GM23338 (cell line): Measurements from ENCODE around the gene LSP1. TPM values are rescaled to one million over a fixed set of nuclear protein-coding genes. Genes with fewer than 3 reads are reported as not detected.

Experiments used
- ATAC-seq: fragments of 200-7000 bp; cut with Tn5 transposase; 3 replicates; pipeline ENCODE4 v1.9.1; 2020
- DNase-seq: peaks from one replicate; pipeline ENCODE4 v3.0.0-alpha.2; 2015; ENCODE audit warnings: low spot score
- H2AFZ ChIP-seq: fragments of 200-600 bp; sonication (generic); 2 replicates; pipeline ENCODE4 v1.8.0; 2016; ENCODE audit warnings: antibody characterized with exemption, mild to moderate bottlenecking, moderate library complexity
- H3F3A ChIP-seq: fragments of 200-600 bp; sonication (generic); replicated peaks from 2 replicates; pipeline ENCODE4 v1.8.0; 2017; ENCODE audit warnings: antibody characterized with exemption, mixed run types, low read depth
- H3K27ac ChIP-seq: fragments of 200-600 bp; sonication (generic); 2 replicates; pipeline ENCODE4 v1.6.1; 2016; ENCODE audit warnings: low read depth
- H3K27me3 ChIP-seq: fragments of 200-600 bp; sonication (generic); 2 replicates; pipeline ENCODE4 v1.8.0; 2016; ENCODE audit warnings: mild to moderate bottlenecking, mixed run types, moderate library complexity; ENCODE audit not compliant: insufficient read depth
- H3K36me3 ChIP-seq: fragments of 200-600 bp; sonication (generic); 2 replicates; pipeline ENCODE4 v1.8.0; 2016; ENCODE audit warnings: mild to moderate bottlenecking; ENCODE audit not compliant: insufficient read depth
- H3K4me1 ChIP-seq: fragments of 200-600 bp; sonication (generic); 2 replicates; pipeline ENCODE4 v1.8.0; 2016; ENCODE audit warnings: mild to moderate bottlenecking, moderate library complexity; ENCODE audit not compliant: insufficient read depth
- H3K4me2 ChIP-seq: fragments of 200-600 bp; sonication (generic); 2 replicates; pipeline ENCODE4 v1.7.1; 2017; ENCODE audit warnings: mixed run types
- H3K4me3 ChIP-seq: fragments of 200-600 bp; sonication (generic); 2 replicates; pipeline ENCODE4 v1.6.1; 2016; ENCODE audit warnings: mixed run types
- H3K79me2 ChIP-seq: fragments of 200-600 bp; sonication (generic); replicated peaks from 2 replicates; pipeline ENCODE4 v1.8.0; 2017; ENCODE audit warnings: mild to moderate bottlenecking; ENCODE audit not compliant: insufficient read depth
- H3K9me2 ChIP-seq: fragments of 200-600 bp; sonication (generic); 2 replicates; pipeline ENCODE4 v1.8.0; 2017; ENCODE audit not compliant: insufficient read depth
- H4K20me1 ChIP-seq: fragments of 200-600 bp; sonication (generic); replicated peaks from 2 replicates; pipeline ENCODE4 v1.8.0; 2017; ENCODE audit warnings: mild to moderate bottlenecking; ENCODE audit not compliant: insufficient read depth
- H3K27ac Mint-ChIP-seq: 2 replicates; pipeline ENCODE4 v1.8.0; 2020; ENCODE audit warnings: inconsistent platforms, mild to moderate bottlenecking, moderate library complexity, mixed read lengths
- H3K27me3 Mint-ChIP-seq: 3 replicates; pipeline ENCODE4 v1.8.0; 2022; ENCODE audit warnings: low read depth, mild to moderate bottlenecking, moderate library complexity, mixed read lengths, inconsistent platforms; ENCODE audit not compliant: insufficient read depth, poor library complexity
- H3K36me3 Mint-ChIP-seq: 3 replicates; pipeline ENCODE4 v1.8.0; 2021; ENCODE audit warnings: low read depth, mild to moderate bottlenecking, inconsistent platforms, moderate library complexity, mixed read lengths
- H3K4me1 Mint-ChIP-seq: 3 replicates; pipeline ENCODE4 v1.8.0; 2020; ENCODE audit warnings: mild to moderate bottlenecking, inconsistent platforms, mixed read lengths
- H3K4me3 Mint-ChIP-seq: 3 replicates; pipeline ENCODE4 v1.8.0; 2021; ENCODE audit warnings: moderate library complexity, mild to moderate bottlenecking, inconsistent platforms, mixed read lengths
- H3K9me3 Mint-ChIP-seq: 3 replicates; pipeline ENCODE4 v1.8.0; 2020; ENCODE audit warnings: moderate library complexity, mild to moderate bottlenecking, inconsistent platforms, mixed read lengths
- CREB1 ChIP-seq: fragments of 250-450 bp; sonication (Bioruptor Pico); IDR thresholded peaks from 2 replicates; pipeline ENCODE4 v1.5.0; 2020; ENCODE audit warnings: low read depth, mild to moderate bottlenecking, moderate library complexity
- CTCF ChIP-seq, 2 experiments: fragments of 200-600 bp in 1 of 2; sonication (generic) in 1 of 2; conservative IDR thresholded peaks; 2 replicates each; pipeline versions ENCODE4 v1.5.1 to v1.6.1; 2016 to 2017; ENCODE audit warnings: antibody characterized with exemption in 2 of 2, low read depth in 2 of 2, mild to moderate bottlenecking in 2 of 2, moderate library complexity in 1 of 2
- ETS1 ChIP-seq: IDR thresholded peaks from 2 replicates; pipeline ENCODE4 v1.6.1; 2016; ENCODE audit warnings: antibody characterized with exemption
- EZH2 ChIP-seq: fragments of 200-600 bp; sonication (generic); IDR thresholded peaks from one replicate; pipeline ENCODE4 v1.8.0; 2017; ENCODE audit warnings: antibody characterized with exemption, mild to moderate bottlenecking, low read depth; ENCODE audit not compliant: unreplicated experiment
- EZH2phosphoT487 ChIP-seq: fragments of 200-600 bp; sonication (generic); IDR thresholded peaks from one replicate; pipeline ENCODE4 v1.8.1; 2018; ENCODE audit warnings: antibody characterized with exemption; ENCODE audit not compliant: unreplicated experiment
- JUNB ChIP-seq: IDR thresholded peaks from one replicate; pipeline ENCODE4 v1.6.1; 2016; ENCODE audit warnings: antibody characterized with exemption; ENCODE audit not compliant: unreplicated experiment
- NANOG ChIP-seq: IDR thresholded peaks from 2 replicates; pipeline ENCODE4 v1.6.1; 2016; ENCODE audit warnings: antibody characterized with exemption, borderline replicate concordance
- POLR2AphosphoS5 ChIP-seq: IDR thresholded peaks from 2 replicates; pipeline ENCODE4 v1.6.1; 2016; ENCODE audit warnings: antibody characterized with exemption, low read depth
- REST ChIP-seq: IDR thresholded peaks from one replicate; pipeline ENCODE4 v1.6.1; 2018; ENCODE audit warnings: antibody characterized with exemption; ENCODE audit not compliant: unreplicated experiment
- STAT1 ChIP-seq: IDR thresholded peaks from one replicate; pipeline ENCODE4 v1.6.1; 2016; ENCODE audit warnings: antibody characterized with exemption; ENCODE audit not compliant: unreplicated experiment
- ZNF114 ChIP-seq: fragments of 250-450 bp; sonication (Bioruptor Pico); IDR thresholded peaks from 2 replicates; pipeline ENCODE4 v1.5.0; 2020; ENCODE audit warnings: mild to moderate bottlenecking, moderate library complexity
- ZNF331 ChIP-seq: fragments of 250-450 bp; sonication (Bioruptor Pico); IDR thresholded peaks from 2 replicates; pipeline ENCODE4 v1.5.0; 2020; ENCODE audit warnings: low read depth, mild to moderate bottlenecking, moderate library complexity
- ZNF462 ChIP-seq: fragments of 250-450 bp; sonication (Bioruptor Pico); IDR thresholded peaks from 2 replicates; pipeline ENCODE4 v1.5.0; 2020; ENCODE audit warnings: mild to moderate bottlenecking, moderate library complexity
- polyA plus RNA-seq: library from polyadenylated mRNA; unstranded; fragments of >200 nt; fragmentation: Nextera tagmentation; extraction: Ambion mirVana; gene quantifications from 2 replicates; pipeline ENCODE4 v1.2.1, GENCODE V29; 2016
- total RNA-seq: library from RNA; depleted of rRNA; stranded (reverse); fragments of >200 nt; shearing (Covaris generic); gene quantifications from 2 replicates; pipeline ENCODE4 v1.2.3, GENCODE V29; 2014

Gene LSP1
- total and polyA plus RNA-seq, 2 experiments from 2014 or later: 0.84 TPM; not detected in 1

- Histone ChIP-seq H2AFZ (no peak overlapping the region), H3K36me3 (no peaks in the 10 kb centered on the region), H4K20me1 (no peaks in the 10 kb centered on the region), H3F3A (no peaks in the 10 kb centered on the region), H3K4me3 (no peak overlapping the region), H3K79me2 (no peaks in the 10 kb centered on the region), H3K27me3 (no peaks in the 10 kb centered on the region), H3K27ac (no peak overlapping the region), H3K4me1 (no peaks in the 10 kb centered on the region), H3K4me2 (no peak overlapping the region), H3K9me2 (no peaks in the 10 kb centered on the region)
- ATAC-seq: no peak
- no peak for TF ChIP-seq CREB1 (CRISPR knock-in tag)
- no peak for TF ChIP-seq ZNF331
- no peak for TF ChIP-seq EZH2
- TF ChIP-seq ZNF114: no peak
- TF ChIP-seq EZH2phosphoT487: no peak
- TF ChIP-seq JUNB: no peak
- TF ChIP-seq STAT1: no peak
- no peak for TF ChIP-seq ZNF462 (CRISPR knock-in tag)
- no peak for TF ChIP-seq POLR2AphosphoS5
- TF ChIP-seq REST: no peak
- TF ChIP-seq ETS1: no peak
- TF ChIP-seq CTCF (conservative IDR thresholded peaks at IDR 0.05; ENCODE audit: low read depth in 2 of 2): no peak
- TF ChIP-seq NANOG: no peak
- Mint-ChIP-seq H3K36me3 (no peaks in the 10 kb centered on the region), H3K4me1 (no peaks in the 10 kb centered on the region; the same call in 2 of the 3 replicates), H3K27ac (no peak overlapping the region), H3K4me3 (no peak overlapping the region), H3K27me3 (peaks cover 5% of the 10 kb centered on the region), H3K9me3 (no peaks in the 10 kb centered on the region)
- DNase-seq: no peak
Measured at GRCh38 chr11:1877211-1878136, 24.6 kb downstream of the LSP1 start.
